Measurements from ENCODE around the gene TMEM30A. TPM values are rescaled to one million over a fixed set of nuclear protein-coding genes. Genes with fewer than 3 reads are reported as not detected.

TMEM30A gene
- total and polyA plus RNA-seq, 2 of the 13 experiments (the other 11 are each of a cell fraction or from before 2014, with no cell fraction given), result 17.6 to 54.4 TPM

DNA sequence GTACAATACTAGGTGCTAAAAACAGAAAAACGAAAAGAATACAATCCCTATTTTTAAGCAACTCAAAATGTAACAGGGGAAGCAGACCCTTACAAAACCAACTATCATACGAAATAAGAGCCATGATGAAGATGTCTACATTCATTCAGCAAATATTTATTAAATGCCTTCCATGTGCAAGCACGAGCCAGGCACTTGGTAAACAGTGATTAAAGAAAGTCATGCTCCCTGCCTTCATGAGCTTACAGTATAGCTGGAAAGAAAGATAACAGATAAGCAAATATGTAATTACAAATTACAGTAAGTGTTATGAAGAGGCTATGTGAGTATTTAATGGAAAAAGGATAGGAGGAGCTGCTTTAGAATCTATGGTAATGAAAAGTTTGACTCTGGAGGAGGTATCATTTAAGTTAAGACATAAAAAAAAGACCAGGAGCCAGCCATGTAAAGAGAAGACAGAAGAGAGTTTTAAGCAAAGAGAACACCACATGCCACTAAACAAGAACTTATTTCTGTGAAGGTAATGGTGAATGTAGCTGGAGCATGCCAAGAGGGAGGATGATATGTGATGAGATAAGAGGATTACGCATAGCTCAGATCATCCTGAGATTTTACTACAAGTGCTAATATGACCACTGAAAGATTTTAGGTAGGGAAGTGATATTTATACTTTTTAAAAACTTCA, 21.7 kb downstream of the TMEM30A start (continued):
- TF ChIP-seq ARNT (IDR thresholded peaks at IDR 0.05), result no peak
- no peak for TF ChIP-seq ONECUT2 (CRISPR knock-in tag; IDR thresholded peaks at IDR 0.05)
- TF ChIP-seq ZFP36 (IDR thresholded peaks at IDR 0.05; ENCODE audit: borderline replicate concordance, low read depth, low read length, partially characterized antibody), result no peak
- TF ChIP-seq, protein P1, sequence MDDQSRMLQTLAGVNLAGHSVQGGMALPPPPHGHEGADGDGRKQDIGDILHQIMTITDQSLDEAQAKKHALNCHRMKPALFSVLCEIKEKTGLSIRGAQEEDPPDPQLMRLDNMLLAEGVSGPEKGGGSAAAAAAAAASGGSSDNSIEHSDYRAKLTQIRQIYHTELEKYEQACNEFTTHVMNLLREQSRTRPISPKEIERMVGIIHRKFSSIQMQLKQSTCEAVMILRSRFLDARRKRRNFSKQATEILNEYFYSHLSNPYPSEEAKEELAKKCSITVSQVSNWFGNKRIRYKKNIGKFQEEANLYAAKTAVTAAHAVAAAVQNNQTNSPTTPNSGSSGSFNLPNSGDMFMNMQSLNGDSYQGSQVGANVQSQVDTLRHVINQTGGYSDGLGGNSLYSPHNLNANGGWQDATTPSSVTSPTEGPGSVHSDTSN (CRISPR knock-in tag; IDR thresholded peaks at IDR 0.05; ENCODE audit: borderline replicate concordance), result no peak

DNA sequence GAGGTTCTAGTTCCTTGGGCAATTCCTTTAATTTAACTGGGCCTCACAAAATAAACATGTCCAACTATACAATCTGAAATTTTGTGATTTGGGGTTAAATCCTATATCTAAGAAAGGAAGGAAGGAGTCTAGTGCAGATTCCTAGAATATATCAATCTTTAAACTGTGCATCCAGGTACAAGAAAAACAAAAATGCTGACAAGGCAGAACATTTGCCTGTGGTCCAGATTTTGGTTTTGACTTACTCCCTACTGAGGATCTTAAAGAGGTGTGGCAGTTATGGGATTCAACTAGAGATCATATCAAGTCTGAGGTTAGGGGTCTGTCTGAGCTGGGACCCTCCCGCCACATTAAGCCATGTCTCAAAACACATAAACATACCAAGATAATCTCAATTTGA, 23.3 kb downstream of the TMEM30A start:
- H3K79me2 ChIP-seq (ENCODE audit: insufficient read depth, low read length), result peaks cover 2% of the 10 kb centered on the region
- WGBS (ENCODE audit: low lambda C conversion rate), result 100% methylated on average over 1 of the region's 1 CpG
- H3K4me1 ChIP-seq (ENCODE audit: insufficient read depth, low read length), result no peaks in the 10 kb centered on the region
- ChIA-PET CTCF (ENCODE audit: low intra/inter-chr PET ratio, low total read pairs) (no interaction called here), POLR2A (no interaction called here)
- peaks cover 4 to 38% of the 10 kb centered on the region in 2 experiments for H3K36me3 ChIP-seq (replicated peaks in 1 of 2; ENCODE audit: control insufficient read depth in 1 of 2, insufficient read depth in 2 of 2, low read length in 2 of 2)
- H2AFZ ChIP-seq (ENCODE audit: low read length), result no peak overlapping the region
- no peak for ATAC-seq
- no peak overlapping the region for H3K27ac ChIP-seq (ENCODE audit: extremely low read length, insufficient read depth, low read length)
- H3K27me3 ChIP-seq (ENCODE audit: control insufficient read depth in 1 of 2, insufficient read depth in 2 of 2, low read length in 2 of 2), result no peaks in the 10 kb centered on the region
- no peaks in the 10 kb centered on the region for H4K20me1 ChIP-seq (ENCODE audit: insufficient read depth, low read length)
- no peaks in the 10 kb centered on the region for H3K9me3 ChIP-seq (ENCODE audit: low read length)
- in situ Hi-C loops (cut with HindIII; ENCODE audit: extremely low pct_ligation_motif_present, low pct_unique_long_range_greater_than_20kb), result no loop called here
- H3K9ac ChIP-seq (ENCODE audit: insufficient read depth, low read depth, low read length), result no peak overlapping the region
- H3K4me2 ChIP-seq (ENCODE audit: low read depth, low read length), result no peak overlapping the region
- intact Hi-C loops (cut with micrococcal nuclease; ENCODE audit: unreplicated experiment), result no loop called here
- no peak for TF ChIP-seq ARID2 (CRISPR knock-in tag; IDR thresholded peaks at IDR 0.05; ENCODE audit: borderline replicate concordance)
- peak; percentile 97 to 98 for TF ChIP-seq MAFK (conservative IDR thresholded peaks at IDR 0.05 in 1 of 2, IDR thresholded peaks at IDR 0.05 in 1 of 2; ENCODE audit: low read length in 2 of 2)
- no peak for TF ChIP-seq ZBTB49 (CRISPR knock-in tag; IDR thresholded peaks at IDR 0.05; ENCODE audit: borderline replicate concordance)
- peak; percentile 97 for TF ChIP-seq MAFF (IDR thresholded peaks at IDR 0.05; ENCODE audit: low read depth, low read length)
- H3K4me3 ChIP-seq (replicated peaks in 1 of 3; ENCODE audit: insufficient read depth in 1 of 3, low read depth in 2 of 3, low read length in 3 of 3), result no peak overlapping the region
- FAIRE-seq, result no peak
- no peak for DNase-seq (ENCODE audit: low spot score)
- BruUV-seq (replicated peaks), result no TSS peak

Measured in HepG2 (cell line).